ENCODE results near the gene OR52M1. TPM values are rescaled to one million over a fixed set of nuclear protein-coding genes. Genes with fewer than 3 reads are reported as not detected.

The OR52M1 gene
- polyA plus RNA-seq, 1 donor from 2014 or later: not detected

Other genes with a start within 250 kb of the OR52M1 start
- not detected for gene OR52B4, start 176.8 kb upstream of the OR52M1 start, polyA plus RNA-seq
- 37.5 TPM for gene TRIM21, start 151.5 kb upstream of the OR52M1 start, polyA plus RNA-seq
- not detected for gene OR52K2, start 95.9 kb upstream of the OR52M1 start, polyA plus RNA-seq
- gene OR52K1, start 62.5 kb upstream of the OR52M1 start, polyA plus RNA-seq: not detected
- not detected for gene OR52I2, start 36.6 kb downstream of the OR52M1 start, polyA plus RNA-seq
- gene OR52I1, start 48.8 kb downstream of the OR52M1 start, polyA plus RNA-seq: not detected
- 13.1 TPM for gene TRIM68, start 63.0 kb downstream of the OR52M1 start, polyA plus RNA-seq
- not detected for gene OR51D1, start 92.3 kb downstream of the OR52M1 start, polyA plus RNA-seq
- not detected for gene OR51E1, start 98.8 kb downstream of the OR52M1 start, polyA plus RNA-seq
- not detected for gene OR51E2, start 152.7 kb downstream of the OR52M1 start, polyA plus RNA-seq
- not detected for gene MMP26, start 159.6 kb downstream of the OR52M1 start, polyA plus RNA-seq
- not detected for gene OR51F1, start 224.7 kb downstream of the OR52M1 start, polyA plus RNA-seq